ENCODE results near the gene VPS33A.
"Not testable (repeated sequence)": the region's sequence is repeated elsewhere in the genome, so short reads cannot be mapped to it uniquely, and the experiment has no call there.

Gene VPS33A

GRCh38 chr12:122266230-122266901 is at the start of gene VPS33A:
VPS33A (minus strand) TSS chr12:122266494; CDS start chr12:122266408, 86 bp downstream.
- DNase-seq (ENCODE audit: low read depth) = peak; percentile 86

GRCh38 chr12:122312926-122313325 is 46.6 kb upstream of the VPS33A start:
- no peak for DNase-seq (ENCODE audit: low read depth)

- no peak for DNase-seq (ENCODE audit: low read depth)
Measured at GRCh38 chr12:122311696-122312095, 45.4 kb upstream of the VPS33A start.

DNA sequence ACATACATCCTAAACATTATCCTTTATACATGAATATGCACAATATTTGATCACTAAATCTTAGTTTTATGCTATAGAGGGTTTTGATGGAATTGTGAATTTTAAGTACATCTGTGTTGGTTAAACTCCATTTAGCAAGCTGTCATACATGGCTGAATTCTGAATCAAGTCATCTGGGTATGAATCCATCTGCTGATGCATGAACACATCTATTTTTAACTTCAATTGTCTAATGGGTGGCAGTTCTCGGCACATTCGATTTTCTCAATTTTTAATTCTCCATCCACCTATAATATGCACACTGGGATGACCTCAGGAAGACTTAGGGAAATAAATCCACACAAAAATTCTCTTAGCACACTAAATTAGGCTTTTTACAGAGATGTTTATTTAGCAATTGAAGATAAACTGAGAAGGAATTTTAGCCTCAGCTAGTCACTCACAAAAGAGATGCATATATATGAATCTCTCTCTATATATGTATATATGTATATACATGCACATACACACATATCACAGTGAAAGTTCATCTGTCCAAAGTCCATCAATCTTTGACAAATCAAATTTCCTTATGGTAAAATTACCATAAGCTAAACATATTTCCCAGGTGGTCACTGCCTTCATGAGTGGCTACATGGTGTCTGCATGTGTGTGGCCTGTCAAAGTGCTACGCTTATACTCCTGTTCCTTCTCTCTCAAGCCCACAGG is 44.5 kb upstream of the VPS33A start:
- DNase-seq (ENCODE audit: low read depth) = no peak

GRCh38 chr12:122309564-122310121 is 43.3 kb upstream of the VPS33A start:
- DNase-seq (ENCODE audit: low read depth) = no peak

- peak; percentile 42 for DNase-seq (ENCODE audit: low read depth)
Measured at GRCh38 chr12:122308811-122309210, 42.5 kb upstream of the VPS33A start.

DNA sequence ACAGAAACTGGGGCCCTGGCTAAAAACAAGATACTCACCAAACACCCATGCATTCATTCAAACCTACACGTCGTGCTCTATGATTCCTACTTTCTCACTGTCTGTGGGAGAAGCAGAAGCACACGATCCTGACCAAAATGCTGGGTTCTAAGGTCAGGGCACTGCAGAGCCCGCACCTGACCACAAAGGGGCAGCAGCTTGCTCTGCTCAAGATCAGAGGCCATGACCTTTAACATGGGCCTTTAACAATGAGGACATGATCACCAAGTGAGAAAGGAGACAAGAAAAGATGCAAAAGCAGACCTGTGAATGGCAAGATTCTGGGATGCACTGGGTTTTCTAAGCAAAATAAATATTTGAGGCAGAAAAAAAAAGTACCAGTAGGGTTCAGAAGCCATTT is 40.1 kb upstream of the VPS33A start:
- DNase-seq (ENCODE audit: low read depth) = no peak

DNA sequence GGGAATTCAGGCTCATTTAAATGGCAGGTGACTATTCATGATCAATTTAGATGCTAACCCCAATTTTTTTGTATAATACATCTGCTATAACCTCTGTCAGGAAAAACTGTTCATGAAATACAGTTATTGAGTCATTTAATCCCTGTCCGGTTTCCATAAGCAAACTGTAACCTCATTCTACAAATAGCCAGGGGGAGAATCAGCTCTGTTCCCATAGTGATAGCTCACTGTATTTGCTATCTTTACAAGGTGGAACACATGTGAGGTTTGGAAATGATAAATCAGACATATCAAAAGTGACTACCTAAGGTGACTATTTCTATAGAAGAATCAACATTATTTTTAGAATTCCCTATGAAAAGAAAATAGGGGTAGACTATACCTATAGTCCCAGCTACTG is 38.6 kb upstream of the VPS33A start:
- DNase-seq (ENCODE audit: low read depth) = no peak

DNA sequence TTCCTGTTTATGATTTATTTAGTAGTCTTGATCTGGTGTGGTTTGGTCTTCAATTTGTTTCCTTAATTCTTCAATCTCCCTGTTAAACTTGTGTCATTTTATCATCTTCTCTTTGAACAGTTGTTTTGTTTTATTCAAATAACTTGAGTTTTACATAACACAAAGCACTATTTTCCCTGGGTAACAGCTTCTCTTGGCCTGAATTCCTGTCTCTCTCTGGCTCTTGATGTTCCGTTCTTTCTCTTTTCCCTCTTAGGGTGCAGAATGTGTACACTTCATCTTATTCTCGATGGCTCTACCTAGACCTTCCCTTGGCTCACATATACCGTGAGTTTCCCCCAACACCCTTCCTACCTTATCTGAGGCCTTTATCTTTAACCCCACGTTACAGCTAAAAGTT is 36.8 kb upstream of the VPS33A start:
- DNase-seq (ENCODE audit: low read depth) = no peak

DNA sequence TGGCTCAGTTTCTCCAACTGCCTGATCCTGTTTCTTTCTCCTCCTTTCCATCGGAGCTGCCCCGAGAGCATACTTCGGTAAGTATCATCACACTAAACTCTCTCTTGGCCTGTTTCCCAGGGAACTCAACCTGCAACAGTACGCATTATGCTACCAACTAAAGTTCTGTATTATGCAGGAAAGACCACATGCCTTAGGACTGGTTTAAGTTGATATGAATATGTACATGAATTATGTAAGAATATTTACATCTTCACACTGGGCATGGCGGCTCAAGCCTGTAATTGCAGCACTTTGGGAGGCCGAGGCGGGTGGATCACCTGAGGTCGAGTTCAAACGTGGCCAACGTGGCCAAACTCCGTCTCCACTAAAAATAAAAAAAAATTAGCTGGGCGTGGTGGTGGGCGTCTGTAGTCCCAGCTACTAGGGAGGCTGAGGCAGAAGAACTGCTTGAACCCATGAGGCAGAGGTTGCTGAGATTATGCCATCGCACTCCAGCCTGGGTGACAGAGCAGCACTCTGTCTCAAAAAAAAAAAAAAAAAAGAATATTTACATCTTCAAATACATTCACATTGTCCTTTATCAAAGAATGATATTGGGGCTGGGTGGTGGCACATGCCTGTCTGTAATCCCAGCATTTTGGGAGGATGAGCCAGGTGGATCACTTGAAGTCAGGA is 31.9 kb upstream of the VPS33A start:
- DNase-seq (ENCODE audit: low read depth) = no peak

- DNase-seq (ENCODE audit: low read depth) = no peak
Measured at GRCh38 chr12:122297494-122297893, 31.2 kb upstream of the VPS33A start.

GRCh38 chr12:122295877-122296276 is 29.6 kb upstream of the VPS33A start:
- DNase-seq (ENCODE audit: low read depth) = no peak

- DNase-seq (ENCODE audit: low read depth) = no peak
Measured at GRCh38 chr12:122293081-122293480, 26.8 kb upstream of the VPS33A start.

DNA sequence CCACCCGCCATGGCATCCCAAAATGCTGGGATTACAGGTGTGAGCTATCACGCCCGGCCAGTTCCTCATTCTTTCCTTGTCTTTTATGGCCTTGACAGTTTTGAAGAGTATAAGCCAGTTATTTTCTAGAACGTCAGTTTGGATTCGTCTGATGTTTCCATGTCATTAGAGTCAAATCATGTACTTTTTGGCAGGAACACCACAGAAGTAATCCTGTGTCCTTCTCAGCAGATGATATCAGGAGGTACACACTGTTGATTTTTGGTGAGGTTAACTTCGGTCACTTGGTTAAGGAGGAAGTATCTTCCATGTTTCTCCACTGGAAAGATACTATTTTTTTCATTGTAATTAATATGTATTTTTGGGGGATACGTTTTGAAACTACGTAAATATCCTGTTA is 25.1 kb upstream of the VPS33A start:
- DNase-seq (ENCODE audit: low read depth) = no peak

DNA sequence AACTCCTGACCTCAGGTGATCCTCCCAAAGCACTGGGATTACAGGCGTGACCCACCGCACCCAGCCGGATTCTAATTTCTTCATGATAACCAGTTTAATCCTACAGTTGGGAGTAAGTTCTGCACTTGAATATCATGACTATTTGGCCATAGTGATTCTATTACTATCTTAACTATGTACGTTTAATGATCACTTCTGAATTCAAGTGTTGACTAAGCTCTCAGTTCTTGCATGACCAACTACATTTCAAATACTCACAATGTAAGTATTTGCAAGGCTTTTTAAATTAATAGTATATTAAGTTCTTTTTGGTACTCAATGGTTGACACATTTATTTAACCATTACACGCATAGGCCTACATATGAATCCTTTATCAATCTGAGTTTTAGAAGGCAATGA is 17.4 kb upstream of the VPS33A start:
- DNase-seq (ENCODE audit: low read depth) = no peak

- DNase-seq (ENCODE audit: low read depth) = peak; percentile 67
Measured at GRCh38 chr12:122282061-122282460, 15.8 kb upstream of the VPS33A start.

DNA sequence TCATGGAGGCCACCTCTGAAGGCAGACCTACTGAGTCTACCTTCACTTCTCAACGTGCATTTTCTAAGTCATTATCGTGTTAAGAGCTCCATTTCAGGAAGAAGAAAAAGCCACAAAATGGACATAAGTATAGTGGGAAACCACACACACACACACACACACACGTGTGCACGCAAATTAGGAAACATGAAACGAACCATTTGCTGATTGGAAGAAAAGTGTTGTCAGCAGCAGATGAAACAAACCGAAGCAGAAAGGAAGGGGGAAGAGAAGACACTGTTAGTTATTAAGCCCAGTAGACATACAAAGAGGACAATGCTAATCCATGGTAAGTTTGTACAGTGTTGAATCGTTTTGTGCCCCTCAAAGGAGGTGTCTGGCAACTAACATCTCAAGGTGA is 9.9 kb upstream of the VPS33A start:
- no peak for DNase-seq (ENCODE audit: low read depth)

DNA sequence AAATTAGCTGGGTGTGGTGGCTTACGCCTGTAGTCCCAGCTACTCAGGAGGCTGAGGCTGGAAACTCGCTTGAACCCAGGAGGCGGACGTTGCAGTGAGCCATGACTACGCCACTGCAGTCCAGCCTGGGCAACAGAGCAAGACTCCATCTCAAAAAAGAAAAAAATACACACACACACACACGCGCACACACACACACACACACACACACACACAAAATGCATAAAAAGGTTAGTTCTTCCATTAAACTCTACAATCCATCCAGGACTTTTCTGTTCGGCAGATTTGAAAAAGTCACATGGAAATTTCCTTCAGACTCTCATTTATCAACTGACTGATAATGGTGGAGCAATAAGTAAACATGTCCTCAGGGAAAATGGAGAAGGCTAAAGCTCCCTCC is 9.2 kb upstream of the VPS33A start:
- no peak for DNase-seq (ENCODE audit: low read depth)

- DNase-seq (ENCODE audit: low read depth) = no peak
Measured at GRCh38 chr12:122265886-122266229, 436 bp downstream of the VPS33A start.

DNA sequence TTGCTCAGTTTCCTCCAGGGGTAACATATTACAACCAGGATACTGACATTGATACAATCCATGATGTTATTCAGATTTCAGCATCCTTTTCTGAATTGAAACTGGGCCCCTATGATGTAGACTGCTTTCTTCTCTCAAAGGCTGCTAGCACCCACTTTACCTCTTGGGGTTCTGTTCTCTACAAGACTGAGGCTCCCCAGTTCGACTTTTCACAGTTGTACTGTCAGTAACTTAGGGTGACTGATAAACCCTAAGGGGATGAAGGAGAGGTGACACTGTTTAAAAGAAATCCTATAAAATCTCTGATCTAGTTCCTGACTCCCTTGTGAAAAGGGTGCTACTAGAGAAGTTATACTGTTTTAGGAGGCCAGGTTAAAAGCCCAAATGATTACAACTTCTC is 818 bp downstream of the VPS33A start:
- DNase-seq (ENCODE audit: low read depth) = no peak

GRCh38 chr12:122260735-122261134 is 5.6 kb downstream of the VPS33A start:
- not testable (repeated sequence) for DNase-seq (ENCODE audit: low read depth)

DNA sequence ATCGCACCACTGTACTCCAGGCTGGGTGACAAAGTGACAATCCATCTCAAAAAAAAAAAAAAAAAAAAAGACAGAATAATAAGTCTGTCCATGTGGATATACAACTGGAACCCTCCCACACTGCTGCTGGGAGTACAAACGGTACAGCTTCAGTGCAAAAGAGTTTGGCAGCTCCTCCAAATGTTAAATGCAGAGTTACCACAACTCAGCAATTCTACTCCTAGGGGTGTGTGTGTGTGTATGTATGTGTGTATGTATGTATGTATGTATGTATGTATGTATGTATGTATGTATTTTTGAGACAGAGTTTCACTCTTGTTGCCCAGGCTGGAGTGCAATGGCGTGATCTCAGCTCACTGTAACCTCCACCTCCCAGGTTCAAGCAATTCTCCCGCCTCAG is 7.4 kb downstream of the VPS33A start:
- DNase-seq (ENCODE audit: low read depth) = not testable (repeated sequence)

- not testable (repeated sequence) for DNase-seq (ENCODE audit: low read depth)
Measured at GRCh38 chr12:122258462-122258861, 7.8 kb downstream of the VPS33A start.
